ENCODE measurements around the gene RIN3. TPM values are rescaled to one million over a fixed set of nuclear protein-coding genes. Genes with fewer than 3 reads are reported as not detected.

RIN3 gene
- total RNA-seq, 4 donors from 2014 or later: 6.2 to 29.8 (median 12.2) TPM

GRCh38 chr14:92539419-92539818, 25.8 kb downstream of the RIN3 start:
- H3K27ac ChIP-seq: peak overlapping the region; percentile 73 to 82
- intact Hi-C loops (cut with DNase I; ENCODE audit: low total_unique reads): no loop called here
- H3K36me3 ChIP-seq: no peaks in the 10 kb centered on the region
- TF ChIP-seq POLR2A (IDR thresholded peaks at IDR 0.05): no peak
- no peak for TF ChIP-seq CTCF (IDR thresholded peaks at IDR 0.05)
- no peaks in the 10 kb centered on the region for H3K9me3 ChIP-seq
- H3K4me3 ChIP-seq: no peak overlapping the region
- DNase-seq: no peak
- H3K4me1 ChIP-seq: peaks cover 7 to 10% of the 10 kb centered on the region in 2 donors
- no peaks in the 10 kb centered on the region for H3K27me3 ChIP-seq

GRCh38 chr14:92539875-92540274, 26.3 kb downstream of the RIN3 start:
- TF ChIP-seq POLR2A (IDR thresholded peaks at IDR 0.05): no peak
- no peak for TF ChIP-seq CTCF (IDR thresholded peaks at IDR 0.05)
- Histone ChIP-seq H3K36me3 (no peaks in the 10 kb centered on the region), H3K4me1 (peaks cover 7 to 10% of the 10 kb centered on the region in 2 donors), H3K27me3 (no peaks in the 10 kb centered on the region), H3K9me3 (no peaks in the 10 kb centered on the region), H3K27ac (peak overlapping the region; percentile 73 to 82), H3K4me3 (no peak overlapping the region)
- intact Hi-C loops (cut with DNase I; ENCODE audit: low total_unique reads): no loop called here
- no peak for DNase-seq

GRCh38 chr14:92540472-92541048, 27.0 kb downstream of the RIN3 start:
- Histone ChIP-seq H3K4me3 (no peak overlapping the region), H3K4me1 (peaks cover 7 to 10% of the 10 kb centered on the region in 2 donors)
- no peak for TF ChIP-seq CTCF (IDR thresholded peaks at IDR 0.05)
- TF ChIP-seq POLR2A (IDR thresholded peaks at IDR 0.05): no peak

GRCh38 chr14:92542766-92543554, 29.4 kb downstream of the RIN3 start:
- intact Hi-C loops (cut with DNase I; ENCODE audit: low total_unique reads): no loop called here
- H3K27ac ChIP-seq: no peak overlapping the region

More at GRCh38 chr14:92540472-92541048, 27.0 kb downstream of the RIN3 start:
- Histone ChIP-seq H3K27ac (peak overlapping the region; percentile 73 to 82), H3K36me3 (no peaks in the 10 kb centered on the region), H3K9me3 (no peaks in the 10 kb centered on the region), H3K27me3 (no peaks in the 10 kb centered on the region)
- peak; percentile 91 to 93 for DNase-seq
- intact Hi-C loops (cut with DNase I; ENCODE audit: low total_unique reads): no loop called here

More at GRCh38 chr14:92542766-92543554, 29.4 kb downstream of the RIN3 start:
- Histone ChIP-seq H3K27me3 (no peaks in the 10 kb centered on the region), H3K9me3 (no peaks in the 10 kb centered on the region), H3K4me3 (no peak overlapping the region), H3K36me3 (no peaks in the 10 kb centered on the region), H3K4me1 (peaks cover 7 to 10% of the 10 kb centered on the region in 2 donors)
- TF ChIP-seq POLR2A (IDR thresholded peaks at IDR 0.05): no peak
- no peak for TF ChIP-seq CTCF (IDR thresholded peaks at IDR 0.05)
- DNase-seq: no peak
